Fibroblast of mammary gland (primary cell): ENCODE measurements around the gene PARD6G.
A peak's percentile ranks its signal among the peaks of the same experiment; 100 is the strongest.

Source experiments
- DNase-seq: peaks from one replicate; pipeline ENCODE4 v3.0.0-alpha.2; 2010; ENCODE audit warnings: low read depth
- H3K4me3 ChIP-seq: 2 replicates; pipeline ENCODE4 v1.5.1; 2011; ENCODE audit warnings: low read depth, mild to moderate bottlenecking, low read length, moderate library complexity; ENCODE audit not compliant: control insufficient read depth
- TF ChIP-seq, protein P1 (sequence below): conservative IDR thresholded peaks from 2 replicates; pipeline ENCODE4 v1.5.1; 2011; ENCODE audit warnings: low read depth, low read length, inconsistent platforms; ENCODE audit not compliant: control insufficient read depth, insufficient read depth

The PARD6G gene

DNA sequence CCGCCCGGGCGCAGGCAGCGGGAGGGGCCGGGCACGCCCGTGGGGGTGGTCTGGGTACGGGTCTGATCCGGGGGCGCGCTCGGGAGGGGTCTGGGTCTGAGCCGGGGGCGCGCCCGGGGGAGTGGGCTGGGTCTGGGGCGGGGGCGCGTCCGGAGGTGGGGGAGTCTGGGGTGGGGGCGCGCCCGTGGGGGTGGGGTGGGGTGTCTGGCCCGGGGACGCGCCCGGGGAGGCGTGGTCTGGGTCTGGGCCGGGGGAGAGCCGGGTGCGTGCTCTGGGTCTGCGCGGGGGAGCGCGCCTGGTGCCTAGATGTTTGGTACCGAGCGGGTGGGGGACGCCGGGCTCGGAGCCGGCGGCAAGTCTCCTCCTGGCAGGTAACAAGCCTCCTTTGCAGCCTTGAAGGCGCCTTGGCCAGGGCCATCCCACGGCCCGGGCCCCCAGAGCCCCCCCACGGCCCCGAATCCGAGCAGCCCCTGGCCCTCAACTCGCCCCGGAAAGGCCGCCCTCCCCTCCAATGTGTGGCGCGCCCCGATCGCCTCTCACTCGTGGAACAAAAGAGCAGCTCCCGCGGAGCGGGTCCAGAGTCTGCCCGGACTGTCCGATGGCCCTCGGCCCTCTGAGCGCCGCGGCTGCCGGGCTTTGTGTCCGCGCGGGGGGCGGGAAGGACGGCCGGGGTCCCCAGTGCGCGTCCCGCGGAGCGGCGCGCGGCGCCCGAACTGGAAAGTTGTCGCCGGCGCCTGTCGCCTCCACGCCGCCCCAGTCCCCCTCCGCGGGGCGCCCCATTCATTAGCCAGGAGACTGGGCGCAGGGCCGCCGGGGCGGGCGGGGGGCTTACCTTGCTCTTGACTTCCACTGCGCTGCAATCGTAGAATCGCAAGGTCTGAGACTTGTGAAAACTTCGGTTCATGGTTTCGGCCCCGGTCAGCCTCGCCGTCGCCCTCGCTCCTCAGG is 595 bp downstream of the PARD6G start:
- TF ChIP-seq, protein P1, sequence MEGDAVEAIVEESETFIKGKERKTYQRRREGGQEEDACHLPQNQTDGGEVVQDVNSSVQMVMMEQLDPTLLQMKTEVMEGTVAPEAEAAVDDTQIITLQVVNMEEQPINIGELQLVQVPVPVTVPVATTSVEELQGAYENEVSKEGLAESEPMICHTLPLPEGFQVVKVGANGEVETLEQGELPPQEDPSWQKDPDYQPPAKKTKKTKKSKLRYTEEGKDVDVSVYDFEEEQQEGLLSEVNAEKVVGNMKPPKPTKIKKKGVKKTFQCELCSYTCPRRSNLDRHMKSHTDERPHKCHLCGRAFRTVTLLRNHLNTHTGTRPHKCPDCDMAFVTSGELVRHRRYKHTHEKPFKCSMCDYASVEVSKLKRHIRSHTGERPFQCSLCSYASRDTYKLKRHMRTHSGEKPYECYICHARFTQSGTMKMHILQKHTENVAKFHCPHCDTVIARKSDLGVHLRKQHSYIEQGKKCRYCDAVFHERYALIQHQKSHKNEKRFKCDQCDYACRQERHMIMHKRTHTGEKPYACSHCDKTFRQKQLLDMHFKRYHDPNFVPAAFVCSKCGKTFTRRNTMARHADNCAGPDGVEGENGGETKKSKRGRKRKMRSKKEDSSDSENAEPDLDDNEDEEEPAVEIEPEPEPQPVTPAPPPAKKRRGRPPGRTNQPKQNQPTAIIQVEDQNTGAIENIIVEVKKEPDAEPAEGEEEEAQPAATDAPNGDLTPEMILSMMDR, result no peak
- no peak for DNase-seq
- peak overlapping the region; percentile 51 for H3K4me3 ChIP-seq

DNA sequence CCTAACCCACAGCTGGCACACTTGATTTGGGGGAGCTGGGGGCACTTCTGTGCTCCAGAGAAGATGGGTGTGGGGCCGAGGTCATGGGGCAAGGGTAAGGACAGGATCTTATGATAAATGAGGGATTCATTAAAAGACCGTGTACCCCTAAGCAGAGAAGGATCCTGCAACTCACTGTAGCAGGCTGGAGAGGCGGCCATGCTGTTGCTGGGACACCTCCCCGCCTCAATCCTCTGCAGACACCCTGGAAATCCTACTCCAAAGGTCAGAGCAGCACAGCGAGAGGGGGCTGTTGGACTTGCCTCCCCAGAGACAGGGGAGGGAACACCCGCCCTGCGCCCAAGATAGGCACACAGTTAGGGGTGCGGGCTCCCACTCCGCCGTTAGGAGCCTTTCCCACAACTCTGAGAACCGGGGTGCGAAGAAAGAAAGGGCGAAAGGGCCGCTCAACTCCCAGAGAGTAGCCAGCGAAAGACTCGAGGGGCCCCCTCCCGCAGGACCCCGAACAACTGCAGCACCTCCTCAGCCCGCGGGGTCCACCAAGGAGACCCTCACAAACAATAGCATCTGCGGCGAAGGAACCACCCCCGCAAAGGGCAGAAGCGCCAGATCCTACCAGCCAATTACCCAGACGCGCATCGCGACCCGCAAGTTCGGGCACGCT is 1.4 kb downstream of the PARD6G start:
- peak overlapping the region; percentile 20 for H3K4me3 ChIP-seq
- DNase-seq, result no peak
- TF ChIP-seq, protein P1, result no peak

DNA sequence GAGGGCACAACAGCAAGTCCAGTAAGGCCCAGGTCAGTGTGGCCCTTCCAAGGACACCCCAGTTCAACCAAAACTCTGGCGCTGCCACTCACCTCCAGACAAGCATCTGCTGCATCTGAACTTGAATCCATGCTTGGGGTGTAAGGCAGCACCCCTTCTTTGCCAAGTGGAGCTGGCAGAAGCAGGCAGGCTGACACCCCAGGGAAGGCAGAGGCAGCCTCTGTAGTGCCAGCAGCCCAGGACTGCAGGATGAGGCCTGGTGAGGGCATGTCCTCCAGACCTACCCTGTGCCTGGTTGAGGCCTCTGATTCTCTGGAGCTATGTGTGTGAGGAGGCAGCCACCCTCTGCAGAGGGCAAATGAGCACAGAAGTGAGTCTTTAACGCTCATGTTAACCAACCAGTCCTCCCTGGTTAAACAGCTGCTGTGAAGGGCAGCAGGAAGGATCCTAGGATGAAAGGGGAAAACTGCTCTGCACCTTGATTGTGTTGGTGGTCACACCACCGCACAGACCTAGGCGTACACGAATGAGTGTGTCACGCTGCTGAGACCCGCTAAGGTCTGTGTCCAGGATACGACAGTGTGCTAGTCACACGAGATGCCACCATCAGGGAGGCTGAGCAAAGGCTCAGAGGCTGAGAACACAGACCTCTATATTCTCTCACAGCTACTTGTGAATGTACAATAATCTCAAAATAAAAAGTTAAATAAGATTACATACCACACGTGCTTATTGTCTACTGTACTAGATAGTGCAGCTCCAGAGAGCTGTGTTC is 2.2 kb downstream of the PARD6G start:
- no peak for DNase-seq
- no peak overlapping the region for H3K4me3 ChIP-seq
- TF ChIP-seq, protein P1, result no peak

DNA sequence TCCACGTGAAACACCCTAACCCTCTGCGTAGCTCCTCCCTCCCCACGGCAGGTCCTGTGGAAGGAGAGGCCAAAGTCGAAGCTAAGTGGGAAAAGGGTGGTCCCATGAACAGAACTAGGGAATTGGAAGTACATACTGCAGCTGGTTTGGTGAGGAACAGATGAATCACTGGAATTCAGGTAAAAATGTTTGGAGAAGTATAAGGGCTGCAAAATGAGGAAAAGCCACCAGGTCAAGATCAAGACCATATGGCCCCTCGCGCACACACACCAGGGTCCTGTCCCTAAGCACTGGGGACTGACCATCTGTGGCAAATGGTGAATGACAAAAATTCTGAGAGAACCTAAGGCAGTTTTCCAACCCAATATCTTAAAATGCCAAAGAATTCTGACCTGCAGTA is 3.1 kb downstream of the PARD6G start:
- no peak overlapping the region for H3K4me3 ChIP-seq
- TF ChIP-seq, protein P1, result no peak
- DNase-seq, result no peak

DNA sequence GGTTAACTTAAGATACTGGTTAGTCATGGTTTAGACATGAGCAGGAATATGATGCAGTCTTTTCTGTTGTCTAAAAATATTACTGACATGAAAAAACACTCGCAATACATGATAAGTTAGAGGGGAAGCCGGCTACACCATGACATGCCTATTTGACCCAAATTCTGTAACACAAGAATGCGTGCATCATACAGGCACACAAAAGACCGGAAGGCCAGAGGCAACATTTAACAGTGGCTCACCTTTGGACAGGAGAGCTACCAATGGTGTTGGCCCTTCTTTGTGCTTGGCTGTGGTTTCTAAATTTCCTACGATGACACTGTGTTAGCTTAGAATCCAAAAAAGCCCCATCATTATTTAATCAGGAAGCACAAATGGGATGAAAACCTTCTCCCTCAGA is 4.1 kb downstream of the PARD6G start:
- DNase-seq, result no peak
- TF ChIP-seq, protein P1, result no peak
- H3K4me3 ChIP-seq, result no peak overlapping the region
